HEK293 (cell line): ENCODE results near the gene CCNJL.

Source experiments
- CTCF ChIA-PET: fragments of 350-600 bp; formaldehyde crosslinking; extraction: SDS; loops from one replicate; lab custom pipeline; 2021; ENCODE audit warnings: antibody characterized with exemption; lab: Yijun Ruan, JAX
- POLR2A ChIA-PET: fragments of 300-600 bp; formaldehyde crosslinking; extraction: SDS; loops from one replicate; lab custom pipeline; 2020; ENCODE audit warnings: antibody characterized with exemption, inconsistent platforms; lab: Yijun Ruan, JAX
- H3K27ac ChIP-seq: fragments of 200-500 bp; sonication (Bioruptor generic); 2 replicates; pipeline ENCODE4 v1.5.1; 2014; ENCODE audit warnings: low read depth, low read length, control low read depth, inconsistent platforms; ENCODE audit errors: extremely low read depth
- H3K36me3 ChIP-seq, 2 experiments: fragments of 200-500 bp in 1 of 2; sonication (Bioruptor generic) in 1 of 2; 1 replicate in 1 of 2; 2 replicates in 1 of 2; pipeline ENCODE4 v1.5.1; 2014 to 2017; ENCODE audit warnings: inconsistent platforms in 2 of 2, low read length in 2 of 2; ENCODE audit not compliant: control insufficient read depth in 2 of 2, insufficient read depth in 1 of 2
- H3K4me1 ChIP-seq: fragments of 200-500 bp; sonication (Bioruptor generic); 2 replicates; pipeline ENCODE4 v1.5.1; 2014; ENCODE audit warnings: mild to moderate bottlenecking, low read length, inconsistent platforms; ENCODE audit not compliant: control insufficient read depth, insufficient read depth
- H3K4me3 ChIP-seq: 2 replicates; pipeline ENCODE4 v1.5.1; 2011; ENCODE audit warnings: low read depth, mild to moderate bottlenecking, control low read depth, low read length, moderate library complexity
- H3K9me3 ChIP-seq: fragments of 200-500 bp; sonication (Bioruptor generic); 2 replicates; pipeline ENCODE4 v1.5.1; 2014; ENCODE audit warnings: low read depth, low read length, inconsistent platforms; ENCODE audit not compliant: control insufficient read depth, insufficient read depth
- PRDM1 ChIP-seq: fragments of 450-650 bp; formaldehyde crosslinking; IDR thresholded peaks from 2 replicates; pipeline ENCODE4; 2016; ENCODE audit warnings: missing biosample characterization, missing genetic modification characterization
- PRDM2 ChIP-seq: fragments of 450-650 bp; formaldehyde crosslinking; IDR thresholded peaks from 2 replicates; pipeline ENCODE4 v1.5.1; 2016; ENCODE audit warnings: missing biosample characterization, missing genetic modification characterization, borderline replicate concordance
- YY1 ChIP-seq: fragments of 450-650 bp; formaldehyde crosslinking; IDR thresholded peaks from 2 replicates; pipeline ENCODE4 v1.5.1; 2018; ENCODE audit warnings: missing biosample characterization, missing genetic modification characterization
- ZNF223 ChIP-seq: fragments of 450-650 bp; formaldehyde crosslinking; IDR thresholded peaks from 2 replicates; pipeline ENCODE4 v1.5.1; 2016; ENCODE audit warnings: missing biosample characterization, missing genetic modification characterization
- ZNF280D ChIP-seq: fragments of 450-650 bp; formaldehyde crosslinking; IDR thresholded peaks from 2 replicates; pipeline ENCODE4 v1.5.1; 2016; ENCODE audit warnings: missing biosample characterization, missing genetic modification characterization
- ZNF302 ChIP-seq: fragments of 450-650 bp; formaldehyde crosslinking; IDR thresholded peaks from 2 replicates; pipeline ENCODE4 v1.5.1; 2016; ENCODE audit warnings: missing biosample characterization, missing genetic modification characterization, low read depth
- ZNF37A ChIP-seq: fragments of 450-650 bp; IDR thresholded peaks from 2 replicates; pipeline ENCODE4 v1.5.1; 2018; ENCODE audit warnings: missing biosample characterization, missing genetic modification characterization
- ZNF707 ChIP-seq: fragments of 450-650 bp; formaldehyde crosslinking; IDR thresholded peaks from 2 replicates; pipeline ENCODE4 v1.5.1; 2016; ENCODE audit warnings: missing biosample characterization, missing genetic modification characterization
- ZNF776 ChIP-seq: fragments of 450-650 bp; formaldehyde crosslinking; IDR thresholded peaks from 2 replicates; pipeline ENCODE4 v1.5.0; 2017; ENCODE audit warnings: missing biosample characterization, missing genetic modification characterization, borderline replicate concordance
- ZNF777 ChIP-seq: fragments of 450-650 bp; formaldehyde crosslinking; IDR thresholded peaks from 2 replicates; pipeline ENCODE4 v1.5.1; 2017; ENCODE audit warnings: missing biosample characterization, missing genetic modification characterization, borderline replicate concordance
- ZSCAN30 ChIP-seq: fragments of 450-650 bp; IDR thresholded peaks from 2 replicates; pipeline ENCODE4 v1.5.1; 2018; ENCODE audit warnings: missing biosample characterization, mild to moderate bottlenecking, missing genetic modification characterization, moderate library complexity
- TF ChIP-seq, protein P1 (sequence below): fragments of 450-650 bp; formaldehyde crosslinking; IDR thresholded peaks from 2 replicates; pipeline ENCODE4 v1.5.1; 2016; ENCODE audit warnings: missing biosample characterization, missing genetic modification characterization
- TF ChIP-seq, protein P2 (sequence below): fragments of 450-650 bp; IDR thresholded peaks from 2 replicates; pipeline ENCODE4 v1.5.1; 2018; ENCODE audit warnings: missing biosample characterization, missing genetic modification characterization
- TF ChIP-seq, protein P3 (sequence below): fragments of 450-650 bp; formaldehyde crosslinking; IDR thresholded peaks from 2 replicates; pipeline ENCODE4 v1.5.1; 2016; ENCODE audit warnings: missing biosample characterization, missing genetic modification characterization, low read depth

The CCNJL gene

DNA sequence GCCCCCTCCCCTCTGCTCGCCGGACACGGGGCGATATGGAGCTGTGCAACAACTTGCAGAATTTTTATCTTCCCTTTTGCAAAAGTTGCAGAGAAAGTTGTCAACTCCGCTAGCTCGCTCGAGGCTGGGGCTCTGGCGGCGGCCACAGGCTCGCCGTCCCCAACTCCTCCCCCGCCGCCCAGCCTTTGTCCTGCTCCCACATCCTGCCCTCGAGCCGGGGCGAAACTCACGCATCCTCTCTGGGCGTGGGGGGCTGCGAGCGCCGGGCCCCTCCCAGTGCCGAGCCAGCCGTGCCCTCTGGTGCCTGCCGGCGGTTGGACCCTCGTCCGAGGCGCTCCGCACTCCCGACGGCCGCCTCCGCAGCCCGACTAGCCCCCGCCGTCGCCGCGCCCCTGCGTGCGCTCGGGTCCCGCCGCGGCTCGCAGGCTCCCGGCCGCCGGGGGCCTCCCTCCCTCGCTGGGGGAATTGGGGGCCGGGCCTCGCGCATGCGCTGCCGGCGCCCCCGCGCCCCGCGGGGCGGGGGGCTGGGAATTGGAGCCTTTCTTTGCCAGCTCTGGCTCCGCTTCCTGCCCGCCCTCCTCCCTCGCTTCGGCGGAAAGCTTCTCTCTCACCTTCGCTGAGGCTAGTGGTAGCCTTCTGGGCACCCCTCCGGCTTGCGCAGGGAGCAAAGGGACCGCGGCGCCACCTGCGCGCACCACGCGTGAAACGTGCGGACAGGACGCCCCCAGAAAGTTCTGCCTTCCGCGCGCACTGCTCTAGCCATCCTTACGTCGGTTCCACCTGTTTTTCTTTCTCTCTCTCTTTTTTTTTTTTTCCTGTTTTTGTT is at the start of gene CCNJL (continued):
- peak; percentile 94; the same call in 1 of the 2 replicates for TF ChIP-seq ZNF777 (tag by site-specific recombination)

GRCh38 chr5:160361624-160362228 is 49.4 kb upstream of the CCNJL start:
- H3K27ac ChIP-seq: no peak overlapping the region
- no peak for TF ChIP-seq PRDM2 (tag by site-specific recombination)
- TF ChIP-seq ZNF707 (tag by site-specific recombination): no peak
- TF ChIP-seq ZNF302 (tag by site-specific recombination): no peak
- H3K4me1 ChIP-seq: no peaks in the 10 kb centered on the region
- no peak overlapping the region for H3K4me3 ChIP-seq
- ChIA-PET POLR2A (no interaction called here), CTCF (interaction anchor here (1.2 kb wide), 1 partner anchor 163 kb away, joined by 3 read pairs; no protein-coding TSS in a partner anchor)
- no peaks in the 10 kb centered on the region for H3K36me3 ChIP-seq
- H3K9me3 ChIP-seq: no peaks in the 10 kb centered on the region

DNA sequence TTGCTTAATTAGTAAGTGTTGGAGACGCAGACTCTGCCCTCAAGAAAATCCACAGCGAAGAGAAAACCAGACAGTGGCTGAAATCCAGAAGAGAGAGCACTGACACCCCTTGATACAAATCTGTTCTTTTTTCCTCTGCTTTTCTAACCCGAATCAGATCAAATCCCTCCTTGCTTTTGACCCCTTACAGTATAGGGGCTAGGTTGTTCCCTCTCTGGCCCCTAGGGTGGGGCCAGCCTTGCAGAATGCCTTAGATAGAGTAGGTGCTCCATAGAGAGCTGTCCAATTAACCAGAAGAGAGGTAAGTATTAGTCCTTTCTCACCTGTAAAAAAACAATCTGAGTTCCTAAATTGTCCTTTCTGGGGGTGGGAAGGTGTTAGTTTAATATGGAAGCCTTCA is 47.9 kb upstream of the CCNJL start:
- H3K9me3 ChIP-seq: no peaks in the 10 kb centered on the region
- CTCF ChIA-PET: interaction anchor here (0.7 to 1.9 kb wide), 3 partner anchors 15 to 163 kb away, joined by 3 to 4 read pairs (median 3); no protein-coding TSS in a partner anchor
- H3K36me3 ChIP-seq: no peaks in the 10 kb centered on the region
- POLR2A ChIA-PET: no interaction called here
- H3K4me1 ChIP-seq: no peaks in the 10 kb centered on the region
- no peak overlapping the region for H3K27ac ChIP-seq
- no peak overlapping the region for H3K4me3 ChIP-seq
- TF ChIP-seq, protein P1, sequence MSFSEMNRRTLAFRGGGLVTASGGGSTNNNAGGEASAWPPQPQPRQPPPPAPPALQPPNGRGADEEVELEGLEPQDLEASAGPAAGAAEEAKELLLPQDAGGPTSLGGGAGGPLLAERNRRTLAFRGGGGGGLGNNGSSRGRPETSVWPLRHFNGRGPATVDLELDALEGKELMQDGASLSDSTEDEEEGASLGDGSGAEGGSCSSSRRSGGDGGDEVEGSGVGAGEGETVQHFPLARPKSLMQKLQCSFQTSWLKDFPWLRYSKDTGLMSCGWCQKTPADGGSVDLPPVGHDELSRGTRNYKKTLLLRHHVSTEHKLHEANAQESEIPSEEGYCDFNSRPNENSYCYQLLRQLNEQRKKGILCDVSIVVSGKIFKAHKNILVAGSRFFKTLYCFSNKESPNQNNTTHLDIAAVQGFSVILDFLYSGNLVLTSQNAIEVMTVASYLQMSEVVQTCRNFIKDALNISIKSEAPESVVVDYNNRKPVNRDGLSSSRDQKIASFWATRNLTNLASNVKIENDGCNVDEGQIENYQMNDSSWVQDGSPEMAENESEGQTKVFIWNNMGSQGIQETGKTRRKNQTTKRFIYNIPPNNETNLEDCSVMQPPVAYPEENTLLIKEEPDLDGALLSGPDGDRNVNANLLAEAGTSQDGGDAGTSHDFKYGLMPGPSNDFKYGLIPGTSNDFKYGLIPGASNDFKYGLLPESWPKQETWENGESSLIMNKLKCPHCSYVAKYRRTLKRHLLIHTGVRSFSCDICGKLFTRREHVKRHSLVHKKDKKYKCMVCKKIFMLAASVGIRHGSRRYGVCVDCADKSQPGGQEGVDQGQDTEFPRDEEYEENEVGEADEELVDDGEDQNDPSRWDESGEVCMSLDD (tag by site-specific recombination): no peak
- TF ChIP-seq ZNF223 (tag by site-specific recombination): no peak
- TF ChIP-seq ZNF776 (tag by site-specific recombination): no peak
- no peak for TF ChIP-seq ZSCAN30 (tag by site-specific recombination)
- TF ChIP-seq PRDM1 (tag by site-specific recombination): no peak
- TF ChIP-seq, protein P2, sequence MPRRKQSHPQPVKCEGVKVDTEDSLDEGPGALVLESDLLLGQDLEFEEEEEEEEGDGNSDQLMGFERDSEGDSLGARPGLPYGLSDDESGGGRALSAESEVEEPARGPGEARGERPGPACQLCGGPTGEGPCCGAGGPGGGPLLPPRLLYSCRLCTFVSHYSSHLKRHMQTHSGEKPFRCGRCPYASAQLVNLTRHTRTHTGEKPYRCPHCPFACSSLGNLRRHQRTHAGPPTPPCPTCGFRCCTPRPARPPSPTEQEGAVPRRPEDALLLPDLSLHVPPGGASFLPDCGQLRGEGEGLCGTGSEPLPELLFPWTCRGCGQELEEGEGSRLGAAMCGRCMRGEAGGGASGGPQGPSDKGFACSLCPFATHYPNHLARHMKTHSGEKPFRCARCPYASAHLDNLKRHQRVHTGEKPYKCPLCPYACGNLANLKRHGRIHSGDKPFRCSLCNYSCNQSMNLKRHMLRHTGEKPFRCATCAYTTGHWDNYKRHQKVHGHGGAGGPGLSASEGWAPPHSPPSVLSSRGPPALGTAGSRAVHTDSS (tag by site-specific recombination): no peak
- TF ChIP-seq ZNF37A (tag by site-specific recombination): no peak
- no peak for TF ChIP-seq ZNF280D
- TF ChIP-seq, protein P3, sequence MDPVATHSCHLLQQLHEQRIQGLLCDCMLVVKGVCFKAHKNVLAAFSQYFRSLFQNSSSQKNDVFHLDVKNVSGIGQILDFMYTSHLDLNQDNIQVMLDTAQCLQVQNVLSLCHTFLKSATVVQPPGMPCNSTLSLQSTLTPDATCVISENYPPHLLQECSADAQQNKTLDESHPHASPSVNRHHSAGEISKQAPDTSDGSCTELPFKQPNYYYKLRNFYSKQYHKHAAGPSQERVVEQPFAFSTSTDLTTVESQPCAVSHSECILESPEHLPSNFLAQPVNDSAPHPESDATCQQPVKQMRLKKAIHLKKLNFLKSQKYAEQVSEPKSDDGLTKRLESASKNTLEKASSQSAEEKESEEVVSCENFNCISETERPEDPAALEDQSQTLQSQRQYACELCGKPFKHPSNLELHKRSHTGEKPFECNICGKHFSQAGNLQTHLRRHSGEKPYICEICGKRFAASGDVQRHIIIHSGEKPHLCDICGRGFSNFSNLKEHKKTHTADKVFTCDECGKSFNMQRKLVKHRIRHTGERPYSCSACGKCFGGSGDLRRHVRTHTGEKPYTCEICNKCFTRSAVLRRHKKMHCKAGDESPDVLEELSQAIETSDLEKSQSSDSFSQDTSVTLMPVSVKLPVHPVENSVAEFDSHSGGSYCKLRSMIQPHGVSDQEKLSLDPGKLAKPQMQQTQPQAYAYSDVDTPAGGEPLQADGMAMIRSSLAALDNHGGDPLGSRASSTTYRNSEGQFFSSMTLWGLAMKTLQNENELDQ (tag by site-specific recombination): no peak
- no peak for TF ChIP-seq YY1
